Gastroesophageal sphincter (tissue), 4 donors: ENCODE data around the gene FBXO5. TPM values are rescaled to one million over a fixed set of nuclear protein-coding genes. Genes with fewer than 3 reads are reported as not detected.

Experiments
- ATAC-seq: fragments of 150-250 bp; one replicate; pipeline ENCODE4 v1.9.1; 2016; ENCODE audit warnings: mild to moderate bottlenecking, moderate library complexity
- H3K27ac ChIP-seq, 4 donors: fragments of 200-600 bp; sonication (generic) in 3 of 4; 1 replicate in 3 of 4; 2 replicates in 1 of 4; pipeline ENCODE4 v1.5.1; 2016 to 2019
- H3K27me3 ChIP-seq: fragments of 200-600 bp; sonication (generic); one replicate; pipeline ENCODE4 v1.5.1; 2019
- H3K36me3 ChIP-seq, 2 donors: fragments of 200-600 bp; sonication (generic); one replicate each; pipeline ENCODE4 v1.5.1; 2019; ENCODE audit warnings: control low read depth in 1 of 2
- H3K4me1 ChIP-seq, 3 donors: fragments of 200-600 bp; sonication (generic); 1 replicate in 2 of 3; 2 replicates in 1 of 3; pipeline ENCODE4 v1.5.1; 2016 to 2019; ENCODE audit warnings: control low read depth in 2 of 3
- H3K4me3 ChIP-seq, 2 donors: fragments of 200-600 bp; sonication (generic); one replicate each; pipeline ENCODE4 v1.5.1; 2019; ENCODE audit warnings: mild to moderate bottlenecking in 1 of 2, moderate library complexity in 1 of 2
- H3K9me3 ChIP-seq, 3 donors: fragments of 200-600 bp; sonication (generic); one replicate each; pipeline ENCODE4 v1.5.1; 2017 to 2019; ENCODE audit warnings: control low read depth in 2 of 3
- EP300 ChIP-seq: sonication (generic); formaldehyde crosslinking; IDR thresholded peaks from one replicate; pipeline ENCODE4 v1.6.1; 2017; ENCODE audit warnings: antibody characterized with exemption, mild to moderate bottlenecking
- POLR2A ChIP-seq, 2 donors: fragments of 450-650 bp; IDR thresholded peaks; one replicate each; pipeline ENCODE4 v1.6.1; 2017; ENCODE audit warnings: antibody characterized with exemption in 2 of 2, mild to moderate bottlenecking in 2 of 2, moderate library complexity in 1 of 2
- POLR2AphosphoS5 ChIP-seq: sonication (generic); formaldehyde crosslinking; IDR thresholded peaks from one replicate; pipeline ENCODE4 v1.6.1; 2017; ENCODE audit warnings: antibody characterized with exemption
- WGBS, 2 donors: methylation state at CpG; one replicate each; pipeline ENCODE4 v1.1.5; 2018; ENCODE audit warnings: low coverage in 1 of 2; 5-methylcytosine and 5-hydroxymethylcytosine counted together
- total RNA-seq, 4 donors: library from RNA; depleted of rRNA; stranded (reverse); fragments of >200 nt; gene quantifications; one replicate each; pipeline ENCODE4 v1.1.0, GENCODE V29; 2016
- TF ChIP-seq, protein P1 (sequence below), 4 experiments: fragments of 200-600 bp in 2 of 4; fragments of 450-650 bp in 2 of 4; sonication (generic) in 1 of 4; IDR thresholded peaks; one replicate each; pipeline ENCODE4 v1.5.1; 2017 to 2019; ENCODE audit warnings: antibody characterized with exemption in 4 of 4, mild to moderate bottlenecking in 2 of 4, moderate library complexity in 2 of 4

FBXO5 gene
- total RNA-seq, 4 donors from 2014 or later, result 2.2 to 5.9 (median 3.2) TPM

DNA sequence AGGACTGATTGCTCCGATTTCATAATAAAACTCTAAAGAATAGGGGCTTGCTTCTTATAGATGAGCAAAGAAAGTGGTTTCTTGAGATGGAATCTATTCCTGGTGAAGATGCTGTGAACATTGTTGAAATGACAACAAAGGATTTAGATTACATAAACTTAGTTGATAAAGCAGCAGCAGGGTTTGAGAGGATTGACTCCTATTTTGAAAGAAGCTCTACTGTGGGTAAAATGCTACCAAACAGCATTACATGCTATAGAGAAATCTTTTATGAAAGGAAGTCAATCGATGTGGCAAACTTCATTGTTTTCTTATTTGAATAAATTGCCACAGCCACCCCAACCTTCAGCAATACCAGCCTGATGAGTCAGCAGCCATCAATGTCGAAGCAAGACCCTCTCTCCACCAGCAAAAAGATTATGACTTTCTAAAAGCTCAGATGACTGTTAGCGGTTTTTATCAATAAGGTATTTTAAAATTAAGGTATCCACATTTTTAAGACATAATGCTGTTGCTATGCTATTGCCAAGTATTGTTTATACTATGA, 32.3 kb upstream of the FBXO5 start:
- no peak for TF ChIP-seq POLR2A (IDR thresholded peaks at IDR 0.05)
- TF ChIP-seq POLR2AphosphoS5, result no peak
- TF ChIP-seq, protein P1, sequence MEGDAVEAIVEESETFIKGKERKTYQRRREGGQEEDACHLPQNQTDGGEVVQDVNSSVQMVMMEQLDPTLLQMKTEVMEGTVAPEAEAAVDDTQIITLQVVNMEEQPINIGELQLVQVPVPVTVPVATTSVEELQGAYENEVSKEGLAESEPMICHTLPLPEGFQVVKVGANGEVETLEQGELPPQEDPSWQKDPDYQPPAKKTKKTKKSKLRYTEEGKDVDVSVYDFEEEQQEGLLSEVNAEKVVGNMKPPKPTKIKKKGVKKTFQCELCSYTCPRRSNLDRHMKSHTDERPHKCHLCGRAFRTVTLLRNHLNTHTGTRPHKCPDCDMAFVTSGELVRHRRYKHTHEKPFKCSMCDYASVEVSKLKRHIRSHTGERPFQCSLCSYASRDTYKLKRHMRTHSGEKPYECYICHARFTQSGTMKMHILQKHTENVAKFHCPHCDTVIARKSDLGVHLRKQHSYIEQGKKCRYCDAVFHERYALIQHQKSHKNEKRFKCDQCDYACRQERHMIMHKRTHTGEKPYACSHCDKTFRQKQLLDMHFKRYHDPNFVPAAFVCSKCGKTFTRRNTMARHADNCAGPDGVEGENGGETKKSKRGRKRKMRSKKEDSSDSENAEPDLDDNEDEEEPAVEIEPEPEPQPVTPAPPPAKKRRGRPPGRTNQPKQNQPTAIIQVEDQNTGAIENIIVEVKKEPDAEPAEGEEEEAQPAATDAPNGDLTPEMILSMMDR (IDR thresholded peaks at IDR 0.05), result no peak
- Histone ChIP-seq H3K4me1 (no peaks in the 10 kb centered on the region), H3K4me3 (no peak overlapping the region), H3K27me3 (no peaks in the 10 kb centered on the region), H3K9me3 (no peaks in the 10 kb centered on the region), H3K27ac (no peak overlapping the region), H3K36me3 (no peaks in the 10 kb centered on the region)
- WGBS, 2 donors, result 81 to 83% methylated on average over 3 to 4 of the region's 4 CpGs
- ATAC-seq, result no peak

DNA sequence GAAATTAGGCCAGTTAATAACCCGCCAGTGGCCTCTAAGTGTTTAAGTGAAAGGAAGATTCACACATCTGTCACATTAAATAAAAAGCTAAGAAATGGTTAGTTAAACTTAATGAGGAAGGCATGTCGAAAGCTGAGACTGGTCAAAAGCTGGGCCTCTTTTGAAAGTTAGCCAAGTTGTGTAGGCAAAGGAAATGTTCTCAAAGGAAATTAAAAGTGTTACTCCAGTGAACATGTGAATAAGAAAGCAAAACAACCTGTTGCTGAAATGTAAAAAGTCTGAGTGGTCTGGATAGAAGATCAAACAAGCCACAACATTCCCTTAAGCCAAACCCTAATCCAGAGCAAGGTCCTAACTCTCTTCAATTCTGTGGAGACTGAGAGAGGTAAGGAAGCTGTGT, 30.6 kb upstream of the FBXO5 start:
- no peaks in the 10 kb centered on the region for H3K27me3 ChIP-seq
- no peaks in the 10 kb centered on the region for H3K9me3 ChIP-seq
- WGBS, 2 donors, result 55 to 78% methylated on average over 2 of the region's 2 CpGs
- TF ChIP-seq, protein P1 (IDR thresholded peaks at IDR 0.05), result no peak
- TF ChIP-seq EP300, result no peak
- TF ChIP-seq POLR2A (IDR thresholded peaks at IDR 0.05), result no peak
- TF ChIP-seq POLR2AphosphoS5, result no peak
- H3K36me3 ChIP-seq, result no peaks in the 10 kb centered on the region
- H3K27ac ChIP-seq, result no peak overlapping the region
- H3K4me3 ChIP-seq, result no peak overlapping the region
- no peaks in the 10 kb centered on the region for H3K4me1 ChIP-seq
- no peak for ATAC-seq

DNA sequence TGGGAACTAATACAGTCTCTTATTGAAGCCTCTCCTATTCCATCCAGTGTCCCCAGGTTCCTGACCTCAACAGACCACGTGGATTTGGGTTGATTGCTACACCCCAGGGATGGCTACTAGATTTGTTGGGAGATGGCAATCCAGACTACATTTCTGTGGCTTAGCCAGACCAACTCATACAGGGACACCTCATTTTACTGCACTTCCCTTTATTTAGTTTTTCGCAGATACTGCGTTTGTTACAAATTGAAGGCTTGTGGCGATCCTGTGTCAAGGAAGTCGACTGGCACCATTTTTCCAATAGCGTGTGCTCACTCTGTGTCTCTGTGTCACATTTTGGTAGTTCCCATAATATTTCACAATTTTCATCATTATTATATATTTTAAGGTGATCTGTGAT, 30.0 kb upstream of the FBXO5 start:
- Histone ChIP-seq H3K4me3 (no peak overlapping the region), H3K36me3 (no peaks in the 10 kb centered on the region), H3K27me3 (no peaks in the 10 kb centered on the region), H3K4me1 (no peaks in the 10 kb centered on the region), H3K27ac (no peak overlapping the region), H3K9me3 (no peaks in the 10 kb centered on the region)
- WGBS, 2 donors, result 78% methylated on average over 6 of the region's 6 CpGs; no CpG with 5 or more reads in 1 of the 2 donors
- ATAC-seq, result no peak
- TF ChIP-seq EP300 (no peak), POLR2AphosphoS5 (no peak), POLR2A (IDR thresholded peaks at IDR 0.05) (no peak)
- TF ChIP-seq, protein P1 (IDR thresholded peaks at IDR 0.05), result no peak

DNA sequence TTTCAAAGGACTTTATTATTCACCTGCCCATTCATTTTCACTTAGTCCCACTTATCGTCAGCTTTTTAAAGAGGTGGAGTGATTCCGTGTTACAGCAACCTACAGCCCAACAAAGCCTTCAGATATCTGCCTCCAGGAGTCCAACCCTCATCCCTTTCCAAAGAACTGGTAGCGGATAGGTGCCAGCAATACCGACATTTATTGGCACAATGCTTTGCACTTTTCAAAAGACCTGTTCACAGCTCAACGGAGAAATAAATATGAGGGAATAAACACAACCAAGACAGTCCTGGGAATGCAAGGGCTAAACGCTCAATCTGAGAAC, 20.5 kb upstream of the FBXO5 start:
- WGBS, 2 donors, result 0 to 2% methylated on average over 3 to 5 of the region's 6 CpGs
- ATAC-seq, result no peak
- H3K27me3 ChIP-seq, result no peaks in the 10 kb centered on the region
- TF ChIP-seq POLR2AphosphoS5 (no peak), EP300 (no peak), POLR2A (IDR thresholded peaks at IDR 0.05) (no peak)
- TF ChIP-seq, protein P1 (IDR thresholded peaks at IDR 0.05), result no peak
- peak overlapping the region; percentile 73 to 87 for H3K4me3 ChIP-seq
- no peaks in the 10 kb centered on the region for H3K9me3 ChIP-seq
- peaks cover 0 to under 1% of the 10 kb centered on the region in 2 donors for H3K36me3 ChIP-seq
- peaks cover 11 to 49% (median 16%) of the 10 kb centered on the region in 3 donors for H3K4me1 ChIP-seq
- peak overlapping the region; percentile 79 to 95 (median 89) for H3K27ac ChIP-seq

DNA sequence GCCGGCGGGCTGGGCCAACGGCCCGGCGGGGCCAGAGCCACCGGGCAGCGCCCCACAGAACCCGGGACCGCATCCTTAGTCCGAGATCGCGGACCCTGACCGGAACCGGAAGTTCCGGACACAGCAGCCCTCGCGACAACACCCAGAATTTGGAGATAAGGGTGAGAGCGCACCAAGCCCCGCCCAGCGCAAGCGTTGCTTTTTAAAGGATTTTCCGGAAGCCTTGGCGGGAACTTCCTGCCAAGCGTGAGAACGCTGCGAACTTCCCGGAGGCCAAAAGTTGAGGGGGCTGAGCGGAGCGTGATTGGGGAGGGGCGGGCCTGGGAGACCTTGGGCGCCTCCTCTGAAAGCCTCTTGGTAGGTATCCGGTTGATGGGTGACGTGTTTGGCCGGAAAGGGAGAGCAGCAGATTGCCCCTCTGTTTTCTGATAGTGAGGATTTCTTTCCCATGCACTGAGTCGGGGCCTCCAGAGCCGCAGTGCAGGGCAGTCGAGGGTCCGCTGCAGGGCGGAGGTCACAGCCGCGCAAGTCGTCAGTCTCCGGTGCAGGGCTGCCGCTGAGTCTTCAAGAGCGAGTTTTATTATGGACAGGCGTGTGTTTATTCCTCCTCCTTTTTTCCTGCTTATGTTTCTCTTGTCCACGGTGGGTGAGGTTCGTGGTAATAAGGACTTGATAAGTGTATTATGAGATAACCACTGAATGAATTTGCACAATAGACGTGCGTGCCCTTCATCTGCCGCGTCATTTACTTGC, 19.9 kb upstream of the FBXO5 start, which contains the start of gene MTRF1L:
TSS of gene MTRF1L (minus strand) at position 97 of the 753 bp plus-strand sequence. CDS start at position 73, 24 bp downstream.
- 0% methylated on average over 12 to 15 of the region's 52 CpGs for WGBS, 2 donors
- no peaks in the 10 kb centered on the region for H3K9me3 ChIP-seq
- ATAC-seq, result peak; percentile 99

More for the DNA sequence above, 19.9 kb upstream of the FBXO5 start, which contains the start of gene MTRF1L:
- peaks cover 11 to 49% (median 16%) of the 10 kb centered on the region in 3 donors for H3K4me1 ChIP-seq
- H3K27ac ChIP-seq, result peak within 1 kb of the TSS; percentile 79 to 95 (median 89)
- H3K4me3 ChIP-seq, result peak within 1 kb of the TSS; percentile 73 to 87
- TF ChIP-seq, protein P1 (IDR thresholded peaks at IDR 0.05), result no peak
- TF ChIP-seq POLR2A (IDR thresholded peaks at IDR 0.05) (peak; percentile 84), EP300 (no peak), POLR2AphosphoS5 (peak; percentile 95)
- no peaks in the 10 kb centered on the region for H3K27me3 ChIP-seq
- peaks cover 0 to 6% of the 10 kb centered on the region in 2 donors for H3K36me3 ChIP-seq
